HEK293 (cell line): ENCODE measurements around the gene VASN.
"Not testable (repeated sequence)": the region's sequence is repeated elsewhere in the genome, so short reads cannot be mapped to it uniquely, and the experiment has no call there.

Experiments
- CTCF ChIA-PET: fragments of 350-600 bp; formaldehyde crosslinking; extraction: SDS; loops from one replicate; lab custom pipeline; 2021; ENCODE audit warnings: antibody characterized with exemption; lab: Yijun Ruan, JAX
- POLR2A ChIA-PET: fragments of 300-600 bp; formaldehyde crosslinking; extraction: SDS; loops from one replicate; lab custom pipeline; 2020; ENCODE audit warnings: antibody characterized with exemption, inconsistent platforms; lab: Yijun Ruan, JAX
- H3K27ac ChIP-seq: fragments of 200-500 bp; sonication (Bioruptor generic); 2 replicates; pipeline ENCODE4 v1.5.1; 2014; ENCODE audit warnings: low read depth, low read length, control low read depth, inconsistent platforms; ENCODE audit errors: extremely low read depth
- H3K36me3 ChIP-seq, 2 experiments: fragments of 200-500 bp in 1 of 2; sonication (Bioruptor generic) in 1 of 2; 1 replicate in 1 of 2; 2 replicates in 1 of 2; pipeline ENCODE4 v1.5.1; 2014 to 2017; ENCODE audit warnings: inconsistent platforms in 2 of 2, low read length in 2 of 2; ENCODE audit not compliant: control insufficient read depth in 2 of 2, insufficient read depth in 1 of 2
- H3K4me1 ChIP-seq: fragments of 200-500 bp; sonication (Bioruptor generic); 2 replicates; pipeline ENCODE4 v1.5.1; 2014; ENCODE audit warnings: mild to moderate bottlenecking, low read length, inconsistent platforms; ENCODE audit not compliant: control insufficient read depth, insufficient read depth
- H3K4me3 ChIP-seq: 2 replicates; pipeline ENCODE4 v1.5.1; 2011; ENCODE audit warnings: low read depth, mild to moderate bottlenecking, control low read depth, low read length, moderate library complexity
- H3K9me3 ChIP-seq: fragments of 200-500 bp; sonication (Bioruptor generic); 2 replicates; pipeline ENCODE4 v1.5.1; 2014; ENCODE audit warnings: low read depth, low read length, inconsistent platforms; ENCODE audit not compliant: control insufficient read depth, insufficient read depth
- GFI1B ChIP-seq: fragments of 450-650 bp; formaldehyde crosslinking; IDR thresholded peaks from 2 replicates; pipeline ENCODE4 v1.5.1; 2016; ENCODE audit warnings: missing biosample characterization, missing genetic modification characterization
- GLIS2 ChIP-seq: fragments of 450-650 bp; formaldehyde crosslinking; IDR thresholded peaks from 2 replicates; pipeline ENCODE4 v1.5.1; 2016; ENCODE audit warnings: missing biosample characterization, missing genetic modification characterization
- HOXC10 ChIP-seq: sonication (generic); formaldehyde crosslinking; IDR thresholded peaks from 2 replicates; pipeline ENCODE4 v1.8.1; 2023; ENCODE audit warnings: mild to moderate bottlenecking, missing genetic modification reagents
- KLF16 ChIP-seq: fragments of 450-650 bp; formaldehyde crosslinking; IDR thresholded peaks from 2 replicates; pipeline ENCODE4 v1.5.1; 2017; ENCODE audit warnings: missing biosample characterization, missing genetic modification characterization
- WT1 ChIP-seq: fragments of 450-650 bp; formaldehyde crosslinking; IDR thresholded peaks from 2 replicates; pipeline ENCODE4 v1.5.1; 2016; ENCODE audit warnings: missing biosample characterization, missing genetic modification characterization
- ZNF121 ChIP-seq: fragments of 450-650 bp; formaldehyde crosslinking; IDR thresholded peaks from 2 replicates; pipeline ENCODE4 v1.5.1; 2016; ENCODE audit warnings: missing biosample characterization, missing genetic modification characterization
- ZNF19 ChIP-seq: fragments of 450-650 bp; formaldehyde crosslinking; IDR thresholded peaks from 2 replicates; pipeline ENCODE4; 2016; ENCODE audit warnings: missing biosample characterization, missing genetic modification characterization, low read depth
- ZNF211 ChIP-seq: fragments of 450-650 bp; formaldehyde crosslinking; IDR thresholded peaks from 2 replicates; pipeline ENCODE4 v1.5.1; 2016; ENCODE audit warnings: low read depth, missing biosample characterization, missing genetic modification characterization
- ZNF292 ChIP-seq: fragments of 450-650 bp; formaldehyde crosslinking; IDR thresholded peaks from 2 replicates; pipeline ENCODE4 v1.5.1; 2016; ENCODE audit warnings: low read depth, missing biosample characterization, missing genetic modification characterization, borderline replicate concordance
- ZNF394 ChIP-seq: fragments of 450-650 bp; formaldehyde crosslinking; IDR thresholded peaks from 2 replicates; pipeline ENCODE4 v1.5.1; 2016; ENCODE audit warnings: missing biosample characterization, missing genetic modification characterization, mild to moderate bottlenecking, moderate library complexity, borderline replicate concordance
- ZNF521 ChIP-seq: fragments of 450-650 bp; formaldehyde crosslinking; IDR thresholded peaks from 2 replicates; pipeline ENCODE4 v1.5.1; 2017; ENCODE audit warnings: missing biosample characterization, mild to moderate bottlenecking, missing genetic modification characterization
- ZNF555 ChIP-seq: fragments of 450-650 bp; formaldehyde crosslinking; conservative IDR thresholded peaks from 2 replicates; pipeline ENCODE4 v1.5.1; 2017; ENCODE audit warnings: missing biosample characterization, mild to moderate bottlenecking, missing genetic modification characterization, inconsistent platforms
- ZNF624 ChIP-seq: fragments of 450-650 bp; formaldehyde crosslinking; IDR thresholded peaks from 2 replicates; pipeline ENCODE4 v1.5.1; 2017; ENCODE audit warnings: missing biosample characterization, missing genetic modification characterization
- ZNF658 ChIP-seq: fragments of 450-650 bp; formaldehyde crosslinking; IDR thresholded peaks from 2 replicates; pipeline ENCODE4; 2016; ENCODE audit warnings: missing biosample characterization, missing genetic modification characterization
- ZSCAN30 ChIP-seq: fragments of 450-650 bp; IDR thresholded peaks from 2 replicates; pipeline ENCODE4 v1.5.1; 2018; ENCODE audit warnings: missing biosample characterization, mild to moderate bottlenecking, missing genetic modification characterization, moderate library complexity
- TF ChIP-seq, protein P1 (sequence below): fragments of 450-650 bp; formaldehyde crosslinking; IDR thresholded peaks from 2 replicates; pipeline ENCODE4 v1.5.0; 2017; ENCODE audit warnings: missing biosample characterization, missing genetic modification characterization, borderline replicate concordance
- TF ChIP-seq, protein P2 (sequence below): fragments of 450-650 bp; formaldehyde crosslinking; IDR thresholded peaks from 2 replicates; pipeline ENCODE4 v1.5.1; 2017; ENCODE audit warnings: missing biosample characterization, mild to moderate bottlenecking, missing genetic modification characterization, moderate library complexity

Gene VASN

DNA sequence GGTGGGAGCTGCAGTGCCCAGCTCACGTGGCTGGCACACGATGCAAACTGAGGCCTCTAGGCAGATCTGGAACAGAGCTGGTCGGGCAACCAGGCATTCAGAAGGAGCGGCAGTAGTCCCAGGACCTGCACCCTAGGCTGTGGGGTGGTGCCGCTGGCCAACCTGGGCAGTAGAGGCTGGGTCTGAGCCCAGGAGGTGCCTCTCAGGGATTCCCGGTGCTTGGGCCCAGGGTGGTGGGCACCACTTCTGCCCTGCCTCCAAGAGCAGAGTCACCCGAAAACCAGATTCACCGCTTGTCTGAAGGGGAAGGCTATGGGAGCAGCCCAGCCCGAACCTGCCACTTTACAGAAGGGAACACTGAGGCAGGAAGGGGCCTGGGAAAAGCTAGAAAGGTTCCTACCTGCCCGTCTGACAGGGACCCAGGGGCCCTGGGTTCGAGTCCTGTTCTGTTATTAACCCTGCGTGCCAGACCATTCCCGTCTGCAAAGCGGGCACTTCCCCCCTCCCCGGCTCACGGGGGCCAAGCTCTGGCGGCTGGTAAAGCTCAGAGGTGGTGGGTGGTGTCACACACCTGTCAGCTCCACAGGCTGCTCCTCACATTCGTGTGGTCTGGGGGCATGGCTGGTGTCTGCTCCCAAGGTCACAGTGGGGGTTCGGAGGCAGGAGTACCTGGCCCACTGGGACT, 38.9 kb upstream of the VASN start (continued):
- TF ChIP-seq ZSCAN30 (tag by site-specific recombination) = no peak

DNA sequence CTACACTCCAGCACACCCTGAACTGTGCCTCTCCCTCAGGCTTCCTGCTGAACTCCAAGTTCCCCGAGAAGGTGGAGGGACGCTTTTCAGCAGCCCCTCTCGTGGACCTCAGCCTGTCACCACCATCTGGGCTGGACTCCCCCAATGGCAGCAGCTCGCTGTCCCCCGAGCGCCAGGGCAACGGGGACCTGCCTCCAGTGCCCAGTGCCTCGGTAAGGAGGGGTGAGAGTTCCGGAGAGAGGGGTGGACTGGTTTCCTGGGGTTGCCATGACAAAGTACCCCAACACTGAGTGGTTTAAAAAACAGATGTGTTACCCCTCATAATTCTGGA, 38.4 kb upstream of the VASN start:
- no peak overlapping the region for H3K27ac ChIP-seq
- no peaks in the 10 kb centered on the region for H3K9me3 ChIP-seq
- ChIA-PET CTCF (interaction anchor here (2.3 to 4.1 kb wide), 3 partner anchors 22 to 69 kb away, joined by 6 to 63 read pairs (median 9); no protein-coding TSS in a partner anchor), POLR2A (no interaction called here)
- H3K36me3 ChIP-seq = peaks cover 0 to 28% of the 10 kb centered on the region in 2 experiments; a peak in 1 of 3 replicates
- TF ChIP-seq ZNF292 (tag by site-specific recombination) (no peak), GLIS2 (tag by site-specific recombination) (no peak), ZNF624 (no peak), WT1 (tag by site-specific recombination) (no peak), ZNF658 (no peak), HOXC10 (CRISPR knock-in tag) (no peak), ZNF19 (tag by site-specific recombination) (no peak), ZNF521 (no peak), ZNF555 (tag by site-specific recombination) (no peak), KLF16 (tag by site-specific recombination) (no peak)
- H3K4me3 ChIP-seq = no peak overlapping the region
- H3K4me1 ChIP-seq = no peaks in the 10 kb centered on the region

DNA sequence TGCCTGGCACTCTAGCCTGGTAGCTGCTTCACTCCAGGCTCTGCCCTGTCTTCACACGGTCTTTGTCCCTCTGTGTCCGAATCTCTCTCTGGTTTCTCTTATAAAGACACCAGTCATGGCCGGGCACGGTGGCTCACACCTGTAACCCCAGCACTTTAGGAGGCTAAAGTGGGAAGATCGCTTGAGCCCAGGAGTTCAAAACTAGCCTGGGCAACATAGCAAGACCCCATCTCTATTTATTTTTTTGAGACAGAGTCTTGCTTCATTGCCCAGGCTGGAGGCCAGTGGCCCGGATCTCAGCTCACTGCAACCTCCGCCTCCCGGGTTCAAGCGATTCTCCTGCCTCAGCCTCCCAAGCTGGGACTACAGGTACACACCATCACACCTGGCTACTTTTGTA, 37.9 kb upstream of the VASN start:
- CTCF ChIA-PET = interaction anchor here (0.7 to 3.0 kb wide), 3 partner anchors 22 to 131 kb away, joined by 4 to 9 read pairs (median 6); no protein-coding TSS in a partner anchor
- H3K4me3 ChIP-seq, H3K4me1 ChIP-seq, H3K27ac ChIP-seq, H3K9me3 ChIP-seq, POLR2A ChIA-PET: not testable (repeated sequence)
- peak; percentile 93 for TF ChIP-seq ZNF121 (tag by site-specific recombination)
- peaks cover 0 to 28% of the 10 kb centered on the region in 2 experiments; a peak in 1 of 3 replicates for H3K36me3 ChIP-seq

DNA sequence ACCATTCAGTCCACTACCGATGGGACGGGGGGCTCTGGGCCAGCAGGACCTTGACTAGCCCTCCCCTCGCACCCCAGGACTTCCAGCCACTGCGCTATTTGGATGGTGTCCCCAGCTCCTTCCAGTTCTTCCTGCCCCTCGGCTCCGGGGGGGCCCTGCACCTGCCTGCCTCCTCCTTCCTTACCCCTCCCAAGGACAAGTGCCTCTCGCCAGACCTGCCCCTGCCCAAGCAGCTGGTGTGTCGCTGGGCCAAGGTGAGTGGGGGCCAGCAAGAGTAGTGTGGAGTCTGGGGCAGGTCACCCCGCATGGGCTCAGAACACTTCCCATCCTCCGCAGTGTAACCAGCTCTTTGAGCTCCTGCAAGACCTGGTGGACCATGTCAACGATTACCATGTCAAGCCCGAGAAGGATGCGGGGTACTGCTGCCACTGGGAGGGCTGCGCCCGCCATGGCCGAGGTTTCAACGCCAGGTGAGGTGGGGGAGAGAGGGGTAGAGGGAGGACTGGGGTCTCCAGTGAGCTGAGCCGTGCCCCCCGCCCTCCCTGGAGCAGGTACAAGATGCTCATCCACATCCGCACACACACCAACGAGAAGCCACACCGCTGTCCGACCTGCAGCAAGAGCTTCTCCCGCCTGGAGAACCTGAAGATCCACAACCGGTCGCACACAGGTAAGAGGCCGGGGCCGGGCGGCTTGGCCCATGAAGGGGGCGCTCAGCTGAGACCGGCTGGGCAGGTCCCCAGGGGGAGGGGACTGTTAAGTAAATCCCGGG, 36.7 kb upstream of the VASN start:
- POLR2A ChIA-PET = interaction anchor here (0.8 kb wide), 1 partner anchor 38 kb away, joined by 3 read pairs; no protein-coding TSS in a partner anchor
- no peaks in the 10 kb centered on the region; the same call in 1 of the 2 replicates for H3K4me1 ChIP-seq
- H3K9me3 ChIP-seq = no peaks in the 10 kb centered on the region
- H3K4me3 ChIP-seq = no peak overlapping the region
- H3K27ac ChIP-seq = no peak overlapping the region
- H3K36me3 ChIP-seq = peaks cover 0 to 38% of the 10 kb centered on the region in 2 experiments; a peak in 1 of 3 replicates
- no peak for TF ChIP-seq GFI1B (tag by site-specific recombination)
- no peak for TF ChIP-seq WT1 (tag by site-specific recombination)
- TF ChIP-seq, protein P1, sequence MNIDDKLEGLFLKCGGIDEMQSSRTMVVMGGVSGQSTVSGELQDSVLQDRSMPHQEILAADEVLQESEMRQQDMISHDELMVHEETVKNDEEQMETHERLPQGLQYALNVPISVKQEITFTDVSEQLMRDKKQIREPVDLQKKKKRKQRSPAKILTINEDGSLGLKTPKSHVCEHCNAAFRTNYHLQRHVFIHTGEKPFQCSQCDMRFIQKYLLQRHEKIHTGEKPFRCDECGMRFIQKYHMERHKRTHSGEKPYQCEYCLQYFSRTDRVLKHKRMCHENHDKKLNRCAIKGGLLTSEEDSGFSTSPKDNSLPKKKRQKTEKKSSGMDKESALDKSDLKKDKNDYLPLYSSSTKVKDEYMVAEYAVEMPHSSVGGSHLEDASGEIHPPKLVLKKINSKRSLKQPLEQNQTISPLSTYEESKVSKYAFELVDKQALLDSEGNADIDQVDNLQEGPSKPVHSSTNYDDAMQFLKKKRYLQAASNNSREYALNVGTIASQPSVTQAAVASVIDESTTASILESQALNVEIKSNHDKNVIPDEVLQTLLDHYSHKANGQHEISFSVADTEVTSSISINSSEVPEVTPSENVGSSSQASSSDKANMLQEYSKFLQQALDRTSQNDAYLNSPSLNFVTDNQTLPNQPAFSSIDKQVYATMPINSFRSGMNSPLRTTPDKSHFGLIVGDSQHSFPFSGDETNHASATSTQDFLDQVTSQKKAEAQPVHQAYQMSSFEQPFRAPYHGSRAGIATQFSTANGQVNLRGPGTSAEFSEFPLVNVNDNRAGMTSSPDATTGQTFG (tag by site-specific recombination) = no peak
- no peak for TF ChIP-seq ZNF394
- TF ChIP-seq, protein P2, sequence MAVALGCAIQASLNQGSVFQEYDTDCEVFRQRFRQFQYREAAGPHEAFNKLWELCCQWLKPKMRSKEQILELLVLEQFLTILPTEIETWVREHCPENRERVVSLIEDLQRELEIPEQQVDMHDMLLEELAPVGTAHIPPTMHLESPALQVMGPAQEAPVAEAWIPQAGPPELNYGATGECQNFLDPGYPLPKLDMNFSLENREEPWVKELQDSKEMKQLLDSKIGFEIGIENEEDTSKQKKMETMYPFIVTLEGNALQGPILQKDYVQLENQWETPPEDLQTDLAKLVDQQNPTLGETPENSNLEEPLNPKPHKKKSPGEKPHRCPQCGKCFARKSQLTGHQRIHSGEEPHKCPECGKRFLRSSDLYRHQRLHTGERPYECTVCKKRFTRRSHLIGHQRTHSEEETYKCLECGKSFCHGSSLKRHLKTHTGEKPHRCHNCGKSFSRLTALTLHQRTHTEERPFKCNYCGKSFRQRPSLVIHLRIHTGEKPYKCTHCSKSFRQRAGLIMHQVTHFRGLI (tag by site-specific recombination) = no peak
- TF ChIP-seq ZNF211 (tag by site-specific recombination) = no peak
- TF ChIP-seq GLIS2 (tag by site-specific recombination) = peak; percentile 60; the same call in 1 of the 2 replicates
- CTCF ChIA-PET = interaction anchor here (0.7 to 2.3 kb wide), 4 partner anchors 46 to 935 kb away, joined by 3 to 6 read pairs (median 4); no protein-coding TSS in a partner anchor
